Measurements from ENCODE around the gene PTPRF. TPM values are rescaled to one million over a fixed set of nuclear protein-coding genes. Genes with fewer than 3 reads are reported as not detected.
"Not testable (repeated sequence)": the region's sequence is repeated elsewhere in the genome, so short reads cannot be mapped to it uniquely, and the experiment has no call there.

Gene PTPRF
- total RNA-seq (2014; rRNA removed; shearing (Covaris generic)), result 17.0 and 31.1 TPM in 2 replicates

GRCh38 chr1:43530483-43531106, at the start of gene PTPRF:
Gene PTPRF (plus strand): TSS chr1:43530883. CDS start chr1:43545076, 14,193 bp downstream.
- peak; percentile 52 for DNase-seq (ENCODE audit: low read depth)

- DNase-seq (ENCODE audit: low read depth), result no peak
Observed at GRCh38 chr1:43481491-43481890, 49.2 kb upstream of the PTPRF start.

- no peak for DNase-seq (ENCODE audit: low read depth)
Observed at GRCh38 chr1:43482215-43482614, 48.5 kb upstream of the PTPRF start.

GRCh38 chr1:43484367-43484766, 46.3 kb upstream of the PTPRF start:
- no peak for DNase-seq (ENCODE audit: low read depth)

- DNase-seq (ENCODE audit: low read depth), result no peak
Observed at GRCh38 chr1:43488165-43488564, 42.5 kb upstream of the PTPRF start.

- DNase-seq (ENCODE audit: low read depth), result no peak
Observed at GRCh38 chr1:43491061-43491460, 39.6 kb upstream of the PTPRF start.

GRCh38 chr1:43492826-43493225, 37.9 kb upstream of the PTPRF start:
- DNase-seq (ENCODE audit: low read depth), result peak; percentile 86

- DNase-seq (ENCODE audit: low read depth), result no peak
Observed at GRCh38 chr1:43493661-43494450, 36.8 kb upstream of the PTPRF start.

- no peak for DNase-seq (ENCODE audit: low read depth)
Observed at GRCh38 chr1:43495204-43495603, 35.5 kb upstream of the PTPRF start.

GRCh38 chr1:43499898-43500297, 30.8 kb upstream of the PTPRF start:
- DNase-seq (ENCODE audit: low read depth), result no peak

- not testable (repeated sequence) for DNase-seq (ENCODE audit: low read depth)
Observed at GRCh38 chr1:43501806-43502205, 28.9 kb upstream of the PTPRF start.

- DNase-seq (ENCODE audit: low read depth), result no peak
Observed at GRCh38 chr1:43503534-43503933, 27.1 kb upstream of the PTPRF start.

- no peak for DNase-seq (ENCODE audit: low read depth)
Observed at GRCh38 chr1:43505077-43505780, 25.5 kb upstream of the PTPRF start.

GRCh38 chr1:43506233-43506632, 24.4 kb upstream of the PTPRF start:
- DNase-seq (ENCODE audit: low read depth), result no peak

GRCh38 chr1:43507296-43508295, 23.1 kb upstream of the PTPRF start:
- no peak for DNase-seq (ENCODE audit: low read depth)

GRCh38 chr1:43509007-43509739, 21.5 kb upstream of the PTPRF start:
- DNase-seq (ENCODE audit: low read depth), result no peak

- DNase-seq (ENCODE audit: low read depth), result no peak
Observed at GRCh38 chr1:43509740-43510375, 20.8 kb upstream of the PTPRF start.

GRCh38 chr1:43510621-43511020, 20.1 kb upstream of the PTPRF start:
- DNase-seq (ENCODE audit: low read depth), result no peak

GRCh38 chr1:43511394-43511793, 19.3 kb upstream of the PTPRF start:
- DNase-seq (ENCODE audit: low read depth), result no peak

- DNase-seq (ENCODE audit: low read depth), result no peak
Observed at GRCh38 chr1:43512133-43512532, 18.6 kb upstream of the PTPRF start.

Measured in M059J (cell line).